Caco-2 (cell line): Measurements from ENCODE around the gene PRR35. TPM values are rescaled to one million over a fixed set of nuclear protein-coding genes. Genes with fewer than 3 reads are reported as not detected.

Source experiments
- BruUV-seq: library from RNA; stranded (reverse); fragments of 400-500 nt; replicated peaks from 2 replicates; lab custom pipeline; 2021; lab: Mats Ljungman, UMichigan
- CTCF ChIA-PET: fragments of 300-600 bp; sonication (Branson Sonifier 250); formaldehyde crosslinking; loops from one replicate; lab custom pipeline; 2022; ENCODE audit warnings: antibody characterized with exemption; lab: Charles Lee
- POLR2A ChIA-PET: fragments of 300-600 bp; sonication (Branson Sonifier 250); formaldehyde crosslinking; loops from one replicate; lab custom pipeline; 2022; ENCODE audit warnings: antibody characterized with exemption; lab: Charles Lee
- DNase-seq, 2 experiments: peaks; one replicate each; pipeline versions ENCODE4 v3.0.0 to v3.0.0-alpha.2; 2020 to 2022
- H3K27me3 ChIP-seq: replicated peaks from 2 replicates; pipeline ENCODE4 v1.6.0; 2011; ENCODE audit warnings: low read length; ENCODE audit not compliant: control insufficient read depth, insufficient read depth
- H3K36me3 ChIP-seq: 2 replicates; pipeline ENCODE4 v1.5.1; 2011; ENCODE audit warnings: low read length; ENCODE audit not compliant: control insufficient read depth, insufficient read depth
- H3K4me1 ChIP-seq: fragments of 250-450 bp; sonication (Bioruptor Pico); 2 replicates; pipeline ENCODE4 v1.5.1; 2020; ENCODE audit warnings: mild to moderate bottlenecking
- H3K4me3 ChIP-seq: 2 replicates; pipeline ENCODE4 v1.5.1; 2011; ENCODE audit warnings: low read depth, mild to moderate bottlenecking, control low read depth, low read length
- H3K9me3 ChIP-seq: fragments of 250-450 bp; sonication (Bioruptor Pico); 2 replicates; pipeline ENCODE4 v1.5.1; 2020; ENCODE audit warnings: mild to moderate bottlenecking, moderate library complexity
- H3K27ac Mint-ChIP-seq: one replicate; pipeline ENCODE4 v1.8.0; 2022; ENCODE audit warnings: mixed read lengths; ENCODE audit not compliant: unreplicated experiment
- H3K27me3 Mint-ChIP-seq: one replicate; pipeline ENCODE4 v1.8.0; 2022; ENCODE audit warnings: mixed read lengths; ENCODE audit not compliant: insufficient read depth, unreplicated experiment
- H3K36me3 Mint-ChIP-seq: one replicate; pipeline ENCODE4 v1.8.0; 2022; ENCODE audit warnings: mild to moderate bottlenecking, mixed read lengths; ENCODE audit not compliant: insufficient read depth, unreplicated experiment
- H3K4me1 Mint-ChIP-seq: one replicate; pipeline ENCODE4 v1.8.0; 2022; ENCODE audit warnings: low read depth, mixed read lengths; ENCODE audit not compliant: unreplicated experiment
- H3K4me3 Mint-ChIP-seq: one replicate; pipeline ENCODE4 v1.8.0; 2022; ENCODE audit warnings: mild to moderate bottlenecking, moderate library complexity, mixed read lengths; ENCODE audit not compliant: unreplicated experiment
- H3K9me3 Mint-ChIP-seq: one replicate; pipeline ENCODE4 v1.8.0; 2022; ENCODE audit warnings: mixed read lengths; ENCODE audit not compliant: unreplicated experiment
- CTCF ChIP-seq, 2 experiments: fragments of 200-600 bp in 1 of 2; IDR thresholded peaks; 1 replicate in 1 of 2; 2 replicates in 1 of 2; pipeline versions ENCODE4 v1.5.1 to v1.8.0; 2011 to 2022; ENCODE audit warnings: antibody characterized with exemption in 1 of 2, control low read depth in 1 of 2, inconsistent platforms in 1 of 2, low read depth in 1 of 2, low read length in 1 of 2, mild to moderate bottlenecking in 1 of 2, moderate library complexity in 1 of 2; ENCODE audit not compliant: insufficient read depth in 1 of 2, severe bottlenecking in 1 of 2, unreplicated experiment in 1 of 2
- intact Hi-C: fragments of 100-400 bp; cut with micrococcal nuclease; formaldehyde crosslinking; loops from one replicate; pipeline ENCODE4 v1.10.0; 2022; ENCODE audit not compliant: unreplicated experiment
- total RNA-seq: library from RNA; stranded (reverse); gene quantifications from 2 replicates; pipeline ENCODE4 v1.2.3, GENCODE V29; 2022

PRR35 gene
- total RNA-seq, 1 experiment from 2014 or later: not detected

GRCh38 chr16:559411-560203 lies 587 bp upstream of the PRR35 start:
- H3K27ac Mint-ChIP-seq: no peak overlapping the region
- H3K36me3 Mint-ChIP-seq: no peaks in the 10 kb centered on the region
- intact Hi-C loops: no loop called here
- TF ChIP-seq CTCF (IDR thresholded peaks at IDR 0.05; ENCODE audit: insufficient read depth in 1 of 2, low read depth in 1 of 2, low read length in 1 of 2, severe bottlenecking in 1 of 2, unreplicated experiment in 1 of 2): no peak
- no peak for DNase-seq
- H3K4me3 ChIP-seq: no peak overlapping the region
- H3K27me3 Mint-ChIP-seq: no peaks in the 10 kb centered on the region
- H3K4me1 Mint-ChIP-seq: no peaks in the 10 kb centered on the region
- no peak overlapping the region for H3K4me3 Mint-ChIP-seq
- H3K9me3 Mint-ChIP-seq: no peaks in the 10 kb centered on the region
- H3K9me3 ChIP-seq: no peaks in the 10 kb centered on the region
- CTCF ChIA-PET: no interaction called here
- POLR2A ChIA-PET: no interaction called here
- H3K4me1 ChIP-seq: no peaks in the 10 kb centered on the region
- BruUV-seq: no TSS peak
- no peaks in the 10 kb centered on the region for H3K27me3 ChIP-seq
- H3K36me3 ChIP-seq: no peaks in the 10 kb centered on the region

- no peaks in the 10 kb centered on the region for H3K9me3 ChIP-seq
Observed at GRCh38 chr16:560701-561412, 663 bp downstream of the PRR35 start.

More at GRCh38 chr16:560701-561412, 663 bp downstream of the PRR35 start:
- no peak for TF ChIP-seq CTCF (IDR thresholded peaks at IDR 0.05; ENCODE audit: insufficient read depth in 1 of 2, low read depth in 1 of 2, low read length in 1 of 2, severe bottlenecking in 1 of 2, unreplicated experiment in 1 of 2)
- Histone ChIP-seq H3K4me3 (no peak overlapping the region; the same call in 1 of the 2 replicates), H3K27me3 (no peaks in the 10 kb centered on the region), H3K4me1 (no peaks in the 10 kb centered on the region), H3K36me3 (no peaks in the 10 kb centered on the region)
- DNase-seq: no peak
- no peaks in the 10 kb centered on the region for H3K36me3 Mint-ChIP-seq
- no peaks in the 10 kb centered on the region for H3K4me1 Mint-ChIP-seq
- no peaks in the 10 kb centered on the region for H3K9me3 Mint-ChIP-seq
- POLR2A ChIA-PET: no interaction called here
- BruUV-seq: no TSS peak
- H3K4me3 Mint-ChIP-seq: no peak overlapping the region
- no peaks in the 10 kb centered on the region for H3K27me3 Mint-ChIP-seq
- H3K27ac Mint-ChIP-seq: no peak overlapping the region
- intact Hi-C loops: no loop called here
- CTCF ChIA-PET: no interaction called here
